Neural progenitor cell (in vitro differentiated cells): ENCODE data around the gene HIGD1B. TPM values are rescaled to one million over a fixed set of nuclear protein-coding genes. Genes with fewer than 3 reads are reported as not detected.

Experiments
- DNase-seq: peaks from one replicate; pipeline ENCODE4 v3.0.0-alpha.2; 2016; ENCODE audit warnings: low spot score
- H2AFZ ChIP-seq: fragments of 200-600 bp; sonication (generic); replicated peaks from 2 replicates; pipeline ENCODE4 v1.6.1; 2016; ENCODE audit warnings: antibody characterized with exemption
- H3F3A ChIP-seq: fragments of 200-600 bp; sonication (generic); 2 replicates; pipeline ENCODE4 v1.6.1; 2016; ENCODE audit warnings: antibody characterized with exemption, low read depth
- H3K27ac ChIP-seq: fragments of 200-600 bp; sonication (generic); 2 replicates; pipeline ENCODE4 v1.5.1; 2016; ENCODE audit warnings: mild to moderate bottlenecking
- H3K27me3 ChIP-seq: fragments of 200-600 bp; sonication (generic); 2 replicates; pipeline ENCODE4 v1.6.1; 2016; ENCODE audit warnings: mild to moderate bottlenecking, moderate library complexity
- H3K36me3 ChIP-seq: fragments of 200-600 bp; sonication (generic); 2 replicates; pipeline ENCODE4 v1.5.1; 2016
- H3K4me1 ChIP-seq: fragments of 200-600 bp; sonication (generic); 2 replicates; pipeline ENCODE4 v1.6.1; 2016; ENCODE audit warnings: mixed run types
- H3K4me2 ChIP-seq: fragments of 200-600 bp; sonication (generic); 2 replicates; pipeline ENCODE4 v1.6.1; 2016
- H3K4me3 ChIP-seq: fragments of 200-600 bp; sonication (generic); 2 replicates; pipeline ENCODE4 v1.5.1; 2016
- H3K79me2 ChIP-seq: fragments of 200-600 bp; sonication (generic); 2 replicates; pipeline ENCODE4 v1.6.1; 2016; ENCODE audit warnings: low read depth
- H3K9ac ChIP-seq: fragments of 200-600 bp; sonication (generic); 2 replicates; pipeline ENCODE4 v1.6.1; 2016
- H3K9me3 ChIP-seq: fragments of 200-600 bp; sonication (generic); 2 replicates; pipeline ENCODE4 v1.5.1; 2016; ENCODE audit warnings: low read depth
- H4K20me1 ChIP-seq: fragments of 200-600 bp; sonication (generic); 2 replicates; pipeline ENCODE4 v1.6.1; 2016; ENCODE audit warnings: low read depth
- H3K27ac Mint-ChIP-seq: 3 replicates; pipeline ENCODE4 v1.8.0; 2021; ENCODE audit warnings: mixed read lengths
- H3K27me3 Mint-ChIP-seq: 2 replicates; pipeline ENCODE4 v1.8.0; 2022; ENCODE audit warnings: low read depth, mild to moderate bottlenecking, inconsistent platforms, moderate library complexity, mixed read lengths; ENCODE audit not compliant: insufficient read depth
- H3K36me3 Mint-ChIP-seq: 3 replicates; pipeline ENCODE4 v1.8.0; 2021; ENCODE audit warnings: mixed read lengths
- H3K4me1 Mint-ChIP-seq: 3 replicates; pipeline ENCODE4 v1.8.0; 2021; ENCODE audit warnings: mixed read lengths
- H3K4me3 Mint-ChIP-seq: 3 replicates; pipeline ENCODE4 v1.8.0; 2021; ENCODE audit warnings: mild to moderate bottlenecking, moderate library complexity, mixed read lengths
- H3K9me3 Mint-ChIP-seq: 3 replicates; pipeline ENCODE4 v1.8.0; 2020; ENCODE audit warnings: mixed read lengths
- CTCF ChIP-seq: fragments of 200-600 bp; sonication (generic); IDR thresholded peaks from 2 replicates; pipeline ENCODE4 v1.5.1; 2017; ENCODE audit warnings: antibody characterized with exemption, mild to moderate bottlenecking
- EZH2 ChIP-seq: fragments of 200-600 bp; sonication (generic); IDR thresholded peaks from 2 replicates; pipeline ENCODE4 v1.6.1; 2017; ENCODE audit warnings: antibody characterized with exemption, mild to moderate bottlenecking, moderate library complexity
- EZH2phosphoT487 ChIP-seq: fragments of 200-600 bp; sonication (generic); IDR thresholded peaks from 2 replicates; pipeline ENCODE4 v1.6.1; 2017; ENCODE audit warnings: antibody characterized with exemption
- total RNA-seq: library from RNA; depleted of rRNA; stranded (reverse); fragments of >200 nt; gene quantifications from 2 replicates; pipeline ENCODE4 v1.2.3, GENCODE V29; 2015; ENCODE audit warnings: low replicate concordance

The HIGD1B gene
- total RNA-seq, 1 donor from 2014 or later: not detected

DNA sequence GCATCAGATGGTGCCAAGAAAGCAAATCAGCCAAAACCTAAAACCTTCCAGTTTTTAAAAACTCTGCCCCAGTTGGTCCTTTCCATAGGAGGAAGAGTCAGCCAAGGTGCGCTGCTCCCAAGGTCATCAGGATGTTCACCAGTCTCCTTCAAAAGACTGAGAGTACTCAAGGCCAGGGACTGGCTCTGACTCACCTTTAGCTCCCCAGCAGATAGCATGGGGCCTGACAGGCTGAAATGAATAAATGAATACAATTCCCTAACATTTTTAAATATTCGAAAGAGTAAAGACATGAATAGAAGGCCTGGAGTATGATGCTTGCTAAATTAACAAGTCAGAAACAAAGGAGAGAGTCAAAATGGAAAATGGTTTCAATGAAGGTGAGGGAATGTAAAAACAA lies 32.4 kb downstream of the HIGD1B start:
- Histone ChIP-seq H3K36me3 (peaks cover 9% of the 10 kb centered on the region), H3K27ac (no peak overlapping the region), H2AFZ (no peak overlapping the region), H4K20me1 (no peaks in the 10 kb centered on the region), H3K79me2 (no peaks in the 10 kb centered on the region), H3K9ac (no peak overlapping the region), H3K4me2 (no peak overlapping the region), H3K27me3 (no peaks in the 10 kb centered on the region), H3K4me3 (no peak overlapping the region), H3K4me1 (no peaks in the 10 kb centered on the region), H3F3A (peaks cover 7% of the 10 kb centered on the region), H3K9me3 (no peaks in the 10 kb centered on the region)
- H3K9me3 Mint-ChIP-seq: no peaks in the 10 kb centered on the region
- no peak overlapping the region for H3K4me3 Mint-ChIP-seq
- H3K27me3 Mint-ChIP-seq: peaks cover 4% of the 10 kb centered on the region
- no peak for TF ChIP-seq CTCF
- TF ChIP-seq EZH2: no peak
- no peak for TF ChIP-seq EZH2phosphoT487
- no peak overlapping the region for H3K27ac Mint-ChIP-seq
- DNase-seq: no peak
- peaks cover 23% of the 10 kb centered on the region for H3K36me3 Mint-ChIP-seq
- no peaks in the 10 kb centered on the region for H3K4me1 Mint-ChIP-seq

- H3K27ac Mint-ChIP-seq: no peak overlapping the region
- Histone ChIP-seq H3K9me3 (no peaks in the 10 kb centered on the region), H3K36me3 (peaks cover 11% of the 10 kb centered on the region), H3K4me1 (no peaks in the 10 kb centered on the region), H3K9ac (no peak overlapping the region), H3K4me3 (no peak overlapping the region), H3K27ac (no peak overlapping the region), H3K4me2 (no peak overlapping the region), H3K27me3 (no peaks in the 10 kb centered on the region), H2AFZ (no peak overlapping the region), H3K79me2 (no peaks in the 10 kb centered on the region), H4K20me1 (no peaks in the 10 kb centered on the region), H3F3A (peaks cover 7% of the 10 kb centered on the region)
- H3K27me3 Mint-ChIP-seq: peaks cover 4% of the 10 kb centered on the region
- no peaks in the 10 kb centered on the region for H3K4me1 Mint-ChIP-seq
- H3K9me3 Mint-ChIP-seq: no peaks in the 10 kb centered on the region
- peaks cover 25% of the 10 kb centered on the region for H3K36me3 Mint-ChIP-seq
- no peak for DNase-seq
- no peak overlapping the region for H3K4me3 Mint-ChIP-seq
- TF ChIP-seq CTCF: no peak
- TF ChIP-seq EZH2: no peak
- no peak for TF ChIP-seq EZH2phosphoT487
Observed at GRCh38 chr17:44881145-44881544, 33.5 kb downstream of the HIGD1B start.

DNA sequence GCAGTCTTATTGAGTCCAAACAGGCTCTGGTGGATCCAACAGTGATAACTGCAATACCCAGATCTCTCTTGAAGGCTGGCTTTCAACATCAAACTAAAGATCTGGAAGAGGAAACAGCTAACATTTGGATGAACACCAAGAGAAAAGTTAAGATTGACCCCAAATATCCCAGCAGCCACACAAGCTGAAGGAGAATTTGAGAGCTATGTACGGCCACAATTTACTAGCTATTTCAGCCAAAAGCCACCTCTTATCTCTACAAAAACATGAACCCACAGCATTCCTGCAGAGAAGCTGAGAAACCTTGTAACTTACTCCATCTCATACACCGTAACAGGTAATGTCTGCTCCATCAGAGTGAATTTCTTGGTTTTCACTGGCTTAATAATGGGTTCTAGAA lies 37.3 kb downstream of the HIGD1B start:
- no peaks in the 10 kb centered on the region for H3K9me3 ChIP-seq
- Mint-ChIP-seq H3K4me3 (no peak overlapping the region), H3K27me3 (peaks cover 4% of the 10 kb centered on the region), H3K36me3 (peaks cover 20% of the 10 kb centered on the region), H3K27ac (no peak overlapping the region), H3K9me3 (no peaks in the 10 kb centered on the region), H3K4me1 (no peaks in the 10 kb centered on the region)
- H3K4me2 ChIP-seq: no peak overlapping the region
- H3K79me2 ChIP-seq: peaks cover 22% of the 10 kb centered on the region
- H3K27me3 ChIP-seq: no peaks in the 10 kb centered on the region
- no peaks in the 10 kb centered on the region for H3F3A ChIP-seq
- H2AFZ ChIP-seq: no peak overlapping the region
- no peak overlapping the region for H3K4me3 ChIP-seq
- H3K27ac ChIP-seq: no peak overlapping the region
- DNase-seq: no peak
- TF ChIP-seq CTCF: no peak
- TF ChIP-seq EZH2: no peak
- TF ChIP-seq EZH2phosphoT487: no peak
- H3K4me1 ChIP-seq: no peaks in the 10 kb centered on the region
- no peak overlapping the region for H3K9ac ChIP-seq
- peaks cover 17% of the 10 kb centered on the region for H4K20me1 ChIP-seq
- H3K36me3 ChIP-seq: peaks cover 6% of the 10 kb centered on the region
